Upper lobe of left lung (tissue), 4 donors: ENCODE results near the gene DDX50.

Source experiments
- EP300 ChIP-seq, 4 donors: sonication (generic); formaldehyde crosslinking; IDR thresholded peaks; one replicate each; pipeline ENCODE4 v1.5.1; 2017; ENCODE audit warnings: antibody characterized with exemption in 4 of 4, control low read depth in 2 of 4
- POLR2AphosphoS5 ChIP-seq, 2 donors: sonication (generic); formaldehyde crosslinking; IDR thresholded peaks; one replicate each; pipeline ENCODE4 v1.5.1; 2017; ENCODE audit warnings: antibody characterized with exemption in 2 of 2
- TF ChIP-seq, protein P1 (sequence below), 6 experiments: fragments of 450-650 bp in 4 of 6; fragments of 200-600 bp in 2 of 6; sonication (generic) in 2 of 6; IDR thresholded peaks; one replicate each; pipeline ENCODE4 v1.5.1; 2016 to 2019; ENCODE audit warnings: antibody characterized with exemption in 6 of 6

DNA sequence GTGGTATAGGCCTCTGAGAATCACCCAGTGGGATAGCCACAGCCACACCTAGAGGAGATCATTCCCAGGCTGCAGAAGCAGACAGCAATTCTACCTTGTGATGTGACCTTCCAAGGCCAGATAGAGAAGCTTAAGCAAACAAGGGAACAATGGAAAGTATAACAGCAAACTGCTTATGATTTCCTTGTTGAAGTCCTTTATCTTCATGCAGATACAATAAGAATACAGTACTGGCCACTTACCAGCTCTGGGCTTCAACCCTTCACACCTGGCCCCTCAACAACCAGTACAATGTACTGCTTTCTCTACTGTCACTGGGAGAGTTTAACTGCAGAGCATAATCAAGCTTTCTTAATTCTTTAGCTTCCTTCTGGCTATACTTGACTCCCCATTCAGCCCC, 22.6 kb upstream of the DDX50 start:
- TF ChIP-seq, protein P1, sequence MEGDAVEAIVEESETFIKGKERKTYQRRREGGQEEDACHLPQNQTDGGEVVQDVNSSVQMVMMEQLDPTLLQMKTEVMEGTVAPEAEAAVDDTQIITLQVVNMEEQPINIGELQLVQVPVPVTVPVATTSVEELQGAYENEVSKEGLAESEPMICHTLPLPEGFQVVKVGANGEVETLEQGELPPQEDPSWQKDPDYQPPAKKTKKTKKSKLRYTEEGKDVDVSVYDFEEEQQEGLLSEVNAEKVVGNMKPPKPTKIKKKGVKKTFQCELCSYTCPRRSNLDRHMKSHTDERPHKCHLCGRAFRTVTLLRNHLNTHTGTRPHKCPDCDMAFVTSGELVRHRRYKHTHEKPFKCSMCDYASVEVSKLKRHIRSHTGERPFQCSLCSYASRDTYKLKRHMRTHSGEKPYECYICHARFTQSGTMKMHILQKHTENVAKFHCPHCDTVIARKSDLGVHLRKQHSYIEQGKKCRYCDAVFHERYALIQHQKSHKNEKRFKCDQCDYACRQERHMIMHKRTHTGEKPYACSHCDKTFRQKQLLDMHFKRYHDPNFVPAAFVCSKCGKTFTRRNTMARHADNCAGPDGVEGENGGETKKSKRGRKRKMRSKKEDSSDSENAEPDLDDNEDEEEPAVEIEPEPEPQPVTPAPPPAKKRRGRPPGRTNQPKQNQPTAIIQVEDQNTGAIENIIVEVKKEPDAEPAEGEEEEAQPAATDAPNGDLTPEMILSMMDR (IDR thresholded peaks at IDR 0.05) = no peak
- no peak for TF ChIP-seq EP300 (IDR thresholded peaks at IDR 0.05)
- no peak for TF ChIP-seq POLR2AphosphoS5 (IDR thresholded peaks at IDR 0.05)
